ENCODE results near the gene DGKD.
A peak's percentile ranks its signal among the peaks of the same experiment; 100 is the strongest.

DGKD gene

DNA sequence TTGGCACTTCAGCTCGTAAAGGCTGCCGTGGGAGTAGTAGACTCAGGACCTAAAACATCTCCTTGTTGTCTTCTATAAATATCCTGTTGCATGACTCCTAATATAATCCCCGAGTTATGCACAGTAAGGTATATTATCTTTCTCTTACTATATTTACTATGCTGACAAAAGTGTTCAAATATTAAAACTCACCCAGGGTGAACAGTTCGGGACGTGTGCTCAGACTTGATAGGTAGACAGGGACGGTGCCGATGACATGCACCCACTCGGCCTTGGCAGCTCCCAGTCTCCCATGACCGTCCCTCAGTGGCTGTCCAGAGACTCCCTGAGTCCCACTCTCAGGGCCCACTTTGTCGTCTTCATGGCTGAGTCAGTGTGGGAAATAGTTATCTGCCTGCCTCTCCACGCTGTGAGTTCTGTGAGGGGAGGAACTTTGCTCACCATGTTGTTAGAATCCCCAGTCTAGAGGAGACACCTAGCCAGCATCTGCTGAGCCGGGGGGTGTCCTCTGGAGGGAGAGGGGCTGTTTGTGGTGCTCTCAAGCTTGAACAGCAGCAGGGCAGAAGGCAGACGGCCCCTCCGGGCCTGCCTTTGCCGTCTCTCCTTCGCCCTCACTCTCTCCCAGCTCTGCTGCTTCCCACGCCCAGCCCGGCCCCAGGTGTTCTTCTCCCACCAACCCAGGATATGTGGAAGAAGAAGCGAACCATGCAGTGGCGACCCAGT is 75.0 kb downstream of the DGKD start:
- DNase-seq (ENCODE audit: low read depth in 2 of 2): no peak

DNA sequence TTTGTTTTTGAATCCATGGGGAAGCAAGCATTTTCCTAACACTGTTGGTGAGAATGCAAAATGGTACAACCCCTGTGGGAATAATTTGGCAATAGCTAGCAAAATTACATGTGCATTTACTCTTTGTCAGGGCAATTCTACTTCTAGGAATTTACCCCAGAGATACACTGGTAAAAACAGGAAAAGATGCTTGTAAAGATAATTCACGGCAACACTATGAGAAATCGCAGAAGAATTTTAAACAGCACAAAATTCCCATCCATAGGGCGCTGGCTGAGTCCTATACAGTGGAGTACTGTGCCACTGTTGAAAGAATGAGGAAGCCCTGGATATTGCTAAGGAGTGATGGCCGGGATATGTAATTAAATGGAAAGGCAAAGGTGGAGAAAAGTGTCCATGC is 75.8 kb downstream of the DGKD start:
- no peak for DNase-seq (ENCODE audit: low read depth in 2 of 2)

DNA sequence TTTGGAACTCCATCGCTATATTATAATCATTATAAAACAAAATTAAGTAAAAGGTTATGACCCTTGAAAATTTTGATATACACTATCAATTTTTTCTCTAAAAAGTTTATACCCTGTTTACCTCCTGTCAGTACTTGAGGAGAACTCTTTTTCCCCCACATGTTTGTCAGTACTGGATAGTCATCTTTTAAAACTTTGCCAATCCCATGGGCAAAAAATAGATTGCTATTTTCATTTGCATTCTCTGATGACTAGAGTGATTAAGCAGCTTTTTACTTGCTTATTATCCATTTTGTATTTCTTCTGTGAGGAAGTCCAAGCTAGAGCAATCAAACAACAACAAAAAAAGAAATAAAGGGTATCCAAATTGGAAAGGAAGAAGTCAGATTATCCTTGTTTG is 76.4 kb downstream of the DGKD start:
- no peak for DNase-seq (ENCODE audit: low read depth in 2 of 2)

DNA sequence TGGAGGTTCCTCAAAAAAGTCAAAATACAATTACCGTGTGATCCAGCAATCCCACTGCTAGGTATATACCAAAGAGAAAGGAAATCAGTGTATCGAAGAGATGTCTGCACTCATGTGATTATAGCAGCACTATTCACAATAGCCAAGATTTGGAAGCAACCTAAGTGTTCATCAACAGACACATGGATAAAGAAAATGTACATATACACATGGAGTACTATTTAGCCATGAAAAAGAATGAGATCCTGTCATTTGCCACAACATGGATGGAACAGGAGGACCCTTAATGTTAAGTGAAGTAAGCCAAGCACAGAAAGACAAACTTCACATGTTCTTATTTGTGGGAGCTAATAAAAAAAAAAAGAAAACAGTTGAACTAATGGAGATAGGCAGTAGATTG is 78.7 kb downstream of the DGKD start:
- DNase-seq (ENCODE audit: low read depth in 2 of 2): no peak

DNA sequence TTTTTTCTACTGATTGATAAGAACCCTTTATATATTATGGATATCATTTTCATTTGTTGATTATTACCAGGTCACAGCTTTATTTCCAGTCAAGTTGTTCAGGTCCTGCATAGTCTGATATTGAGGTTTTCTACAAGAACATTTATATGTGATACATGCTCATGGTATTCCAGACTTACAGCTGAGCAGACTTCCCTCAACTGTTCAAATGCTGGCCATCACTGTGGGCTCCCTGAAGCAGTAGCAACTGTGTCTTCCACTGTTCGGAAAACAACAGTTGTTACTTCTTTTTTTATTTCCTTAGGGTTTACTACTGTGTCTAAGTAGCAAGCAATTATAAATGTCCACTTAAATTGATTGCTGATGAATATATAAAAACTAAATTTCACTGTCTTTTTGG is 79.5 kb downstream of the DGKD start:
- no peak for DNase-seq (ENCODE audit: low read depth in 2 of 2)

DNA sequence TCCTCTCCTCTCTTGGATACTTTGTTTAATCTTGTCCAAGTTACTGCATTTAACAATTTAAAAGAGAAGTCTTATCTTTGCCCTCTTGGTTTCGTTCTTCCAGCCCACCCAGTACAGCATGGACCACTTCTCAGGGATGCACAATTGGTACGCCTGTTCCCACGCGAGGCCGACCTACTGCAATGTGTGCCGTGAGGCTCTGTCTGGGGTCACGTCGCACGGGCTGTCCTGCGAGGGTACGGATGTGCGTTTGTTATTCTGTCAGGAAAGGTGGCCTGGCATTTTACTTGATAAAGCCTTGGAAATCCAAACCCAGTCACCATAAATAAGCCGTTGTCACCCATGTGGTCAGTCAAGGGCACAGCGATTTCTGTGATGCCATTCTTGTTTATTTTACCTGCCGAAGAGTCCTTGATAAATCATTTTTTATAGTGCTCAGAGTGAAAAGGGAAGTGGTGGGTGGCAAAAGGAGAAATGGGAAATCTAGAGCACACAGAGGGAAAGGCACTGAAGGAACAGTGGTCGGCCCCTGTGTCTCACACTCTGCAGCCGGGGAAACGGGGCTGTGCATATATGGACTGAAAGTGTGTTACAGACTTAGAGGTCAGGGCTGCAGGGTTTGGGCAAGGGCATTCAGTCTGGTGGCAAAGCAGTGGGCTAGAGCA is 80.5 kb downstream of the DGKD start:
- no peak for DNase-seq (ENCODE audit: low read depth in 2 of 2)

DNA sequence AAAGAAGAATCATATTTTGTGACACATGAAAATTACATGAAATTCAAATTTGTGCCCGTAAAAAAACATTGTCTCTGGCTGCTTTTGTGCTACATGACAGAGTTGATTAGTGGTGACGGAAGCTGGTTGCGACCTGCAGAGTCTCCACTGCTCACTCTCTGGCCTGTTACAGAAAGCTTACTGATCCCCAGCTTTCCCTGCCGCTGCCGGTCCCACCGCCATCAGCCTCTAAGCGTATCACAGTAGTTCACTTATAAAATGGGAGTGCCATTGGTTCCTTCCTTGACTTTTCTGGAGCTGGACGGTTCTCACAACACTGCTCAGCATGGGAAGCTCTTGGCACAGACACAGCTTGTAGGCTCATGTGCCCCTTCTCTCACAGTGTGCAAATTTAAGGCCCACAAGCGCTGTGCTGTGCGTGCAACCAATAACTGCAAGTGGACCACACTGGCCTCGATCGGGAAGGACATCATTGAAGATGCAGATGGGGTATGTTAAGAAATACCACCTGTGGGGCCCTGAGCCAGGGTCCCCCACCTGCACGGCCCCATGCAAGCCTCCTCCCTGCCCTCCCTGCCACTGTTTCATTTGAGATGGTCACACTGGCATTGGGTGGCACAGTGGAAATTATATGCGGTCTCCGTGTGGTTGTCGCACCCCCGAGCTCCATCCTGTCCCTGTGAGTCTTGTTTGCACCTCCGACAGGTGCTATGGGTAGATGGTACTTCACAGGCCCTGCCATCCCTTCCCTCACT is 81.3 kb downstream of the DGKD start:
- no peak for DNase-seq (ENCODE audit: low read depth in 2 of 2)

DNA sequence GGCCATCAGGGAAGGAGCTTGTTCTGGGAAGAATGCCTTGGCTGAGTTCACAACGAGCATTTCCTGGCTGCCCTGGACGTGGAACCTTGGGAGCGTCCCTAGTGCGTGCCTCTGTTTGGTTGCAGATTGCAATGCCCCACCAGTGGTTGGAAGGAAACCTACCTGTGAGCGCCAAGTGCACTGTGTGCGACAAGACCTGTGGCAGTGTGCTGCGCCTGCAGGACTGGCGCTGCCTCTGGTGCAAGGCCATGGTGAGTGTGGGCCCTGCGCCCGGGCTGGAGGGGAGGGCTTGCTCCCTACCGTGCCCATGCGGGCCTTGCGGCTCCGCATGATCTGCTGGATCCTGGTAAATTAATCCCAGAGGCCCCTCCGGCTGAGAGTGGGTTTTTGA is 81.9 kb downstream of the DGKD start:
- DNase-seq (ENCODE audit: low read depth in 2 of 2): no peak

DNA sequence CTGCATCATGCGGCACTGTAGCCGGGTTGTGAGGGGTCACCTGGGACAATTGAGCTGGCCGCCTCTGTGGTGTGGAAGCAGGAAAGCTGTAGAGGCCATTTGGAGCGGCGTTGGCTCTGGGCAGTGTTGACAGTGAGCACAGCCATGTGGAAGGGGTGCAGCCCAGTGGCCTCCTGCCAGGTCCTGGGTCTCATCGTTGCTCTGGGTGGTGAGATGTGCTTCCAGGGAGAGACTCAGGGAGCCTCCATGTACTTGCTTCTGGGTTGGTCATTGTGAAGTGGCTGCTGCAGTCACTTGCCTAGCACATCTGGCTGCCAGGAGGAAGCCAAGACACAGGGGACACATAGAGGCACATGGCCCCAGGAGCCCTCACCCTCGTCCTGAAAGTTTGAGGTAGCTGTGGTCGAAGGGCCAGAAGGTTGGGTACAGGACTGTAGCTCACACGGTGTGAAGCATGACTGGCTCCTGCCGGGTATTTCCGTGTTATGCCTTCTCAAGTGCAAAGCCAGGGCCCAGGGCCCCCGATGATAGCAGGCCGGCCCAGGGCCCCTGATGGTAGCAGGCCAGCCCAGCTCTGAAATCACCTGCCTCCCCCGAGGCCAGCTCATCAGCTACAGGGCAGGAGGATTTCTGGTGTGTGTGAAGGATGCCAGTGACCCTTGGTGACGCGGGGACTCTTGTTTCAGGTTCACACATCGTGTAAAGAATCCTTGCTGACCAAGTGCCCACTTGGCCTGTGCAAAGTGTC is 82.6 kb downstream of the DGKD start:
- no peak for DNase-seq (ENCODE audit: low read depth in 2 of 2)

DNA sequence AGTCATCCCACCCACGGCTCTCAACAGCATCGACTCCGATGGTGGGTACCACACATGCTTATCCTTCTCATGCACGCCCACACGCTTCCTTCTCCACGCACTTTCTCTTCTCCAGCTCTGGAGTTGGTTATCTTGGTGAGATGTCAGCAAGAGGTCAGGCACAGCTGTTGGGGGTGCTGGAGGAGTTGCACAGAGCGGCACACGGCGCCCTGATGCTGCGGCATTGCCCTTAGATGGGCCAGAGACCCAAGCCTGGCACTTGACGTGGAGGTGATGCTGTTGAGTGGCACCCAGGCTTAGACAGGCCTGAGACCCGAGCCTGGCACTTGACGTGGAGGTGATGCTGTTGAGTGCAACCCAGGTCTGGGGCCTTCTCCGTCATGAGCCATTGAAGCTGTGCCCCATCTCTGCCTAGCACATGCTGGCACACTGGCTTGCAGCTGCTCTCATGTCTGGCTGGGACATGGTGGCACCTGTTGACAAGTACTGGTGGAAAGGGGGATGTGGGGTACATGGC is 83.2 kb downstream of the DGKD start:
- DNase-seq (ENCODE audit: low read depth in 2 of 2): no peak

DNA sequence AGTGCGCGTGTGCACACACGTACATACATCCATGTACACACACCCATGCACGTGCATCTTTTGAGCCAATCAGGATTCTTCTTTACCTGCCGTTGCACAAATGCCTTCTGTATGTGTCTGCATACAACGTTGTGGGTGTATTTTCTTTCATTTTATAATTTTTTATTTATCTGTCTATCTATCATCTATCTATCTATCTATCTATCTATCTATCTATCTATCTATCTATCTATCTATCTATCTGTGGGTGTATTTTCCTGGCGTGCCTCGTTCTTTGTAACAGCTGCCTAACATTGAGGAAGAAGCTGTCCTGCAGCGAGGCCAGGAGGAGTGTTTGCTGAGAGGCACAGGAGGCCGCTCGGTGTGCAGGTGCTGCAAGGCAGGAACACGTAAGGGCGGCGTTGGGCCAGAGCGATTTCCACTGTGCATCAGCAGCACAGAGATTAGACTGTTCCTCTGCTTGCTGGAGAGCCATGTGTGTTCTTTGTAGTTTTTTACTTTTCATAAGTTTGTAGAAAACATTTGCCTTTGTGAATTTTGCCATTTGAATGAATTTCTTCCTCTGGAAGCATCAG is 84.4 kb downstream of the DGKD start:
- DNase-seq (ENCODE audit: low read depth in 2 of 2): no peak

DNA sequence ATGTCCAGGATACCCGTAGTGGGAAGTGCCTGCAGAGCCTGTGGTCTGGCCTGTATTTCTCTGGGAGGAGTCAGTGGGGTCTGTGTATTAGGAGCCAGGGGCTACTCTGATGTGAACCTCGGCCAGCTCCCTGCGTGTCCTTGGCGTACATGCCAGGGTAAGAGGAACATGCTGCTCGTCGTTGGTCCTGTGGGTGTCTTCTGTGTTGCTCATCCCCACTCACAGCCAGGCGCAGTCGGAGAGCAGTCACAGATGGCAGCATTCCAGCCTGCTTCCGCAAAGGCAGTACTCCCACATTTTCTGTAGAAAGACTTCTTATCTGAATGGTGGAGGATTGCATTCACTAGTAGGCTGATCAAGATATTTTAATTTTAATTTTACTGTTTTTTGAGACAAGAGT is 84.9 kb downstream of the DGKD start:
- DNase-seq (ENCODE audit: low read depth in 2 of 2): no peak

DNA sequence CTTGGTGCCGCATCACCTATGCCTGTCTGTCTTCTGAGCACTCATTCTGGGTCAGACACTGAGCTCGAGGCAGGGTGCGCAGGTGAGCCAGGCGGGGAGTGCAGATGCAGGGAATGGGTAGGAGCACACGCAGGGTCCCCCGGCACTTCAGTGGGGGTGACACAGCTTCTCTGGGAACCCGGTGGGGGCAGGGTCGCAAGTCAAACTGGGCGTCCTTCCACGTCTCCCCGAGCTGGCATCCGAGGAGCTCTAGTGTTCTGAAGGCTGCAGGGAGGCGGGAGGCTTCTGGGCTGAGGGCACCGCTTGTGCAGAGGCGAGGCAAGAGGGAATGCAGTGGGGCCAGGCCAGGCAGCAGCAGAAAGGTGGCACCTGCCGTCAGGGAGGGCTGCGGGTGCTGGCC is 86.0 kb downstream of the DGKD start:
- no peak for DNase-seq (ENCODE audit: low read depth in 2 of 2)

DNA sequence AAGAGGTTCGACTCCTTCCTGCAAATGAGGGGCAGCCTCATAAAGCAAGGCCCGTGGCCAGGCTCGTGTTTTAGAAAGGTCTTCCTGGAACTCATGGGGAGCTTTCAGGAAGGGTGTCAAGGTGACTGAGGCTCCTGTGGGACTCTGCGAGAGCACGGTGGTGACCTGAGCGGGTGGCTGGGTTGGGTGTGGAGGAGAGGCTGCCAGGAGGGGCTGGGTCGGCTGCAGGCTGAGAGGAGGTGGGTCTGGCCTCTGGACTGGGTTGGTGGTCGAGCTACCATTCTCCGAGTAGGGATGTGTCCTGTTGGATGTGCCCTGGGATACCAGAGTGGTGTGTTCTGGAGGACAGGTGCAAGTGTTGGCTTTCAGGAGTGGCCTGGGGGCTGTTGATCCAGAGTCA is 86.4 kb downstream of the DGKD start:
- DNase-seq (ENCODE audit: low read depth in 2 of 2): no peak

DNA sequence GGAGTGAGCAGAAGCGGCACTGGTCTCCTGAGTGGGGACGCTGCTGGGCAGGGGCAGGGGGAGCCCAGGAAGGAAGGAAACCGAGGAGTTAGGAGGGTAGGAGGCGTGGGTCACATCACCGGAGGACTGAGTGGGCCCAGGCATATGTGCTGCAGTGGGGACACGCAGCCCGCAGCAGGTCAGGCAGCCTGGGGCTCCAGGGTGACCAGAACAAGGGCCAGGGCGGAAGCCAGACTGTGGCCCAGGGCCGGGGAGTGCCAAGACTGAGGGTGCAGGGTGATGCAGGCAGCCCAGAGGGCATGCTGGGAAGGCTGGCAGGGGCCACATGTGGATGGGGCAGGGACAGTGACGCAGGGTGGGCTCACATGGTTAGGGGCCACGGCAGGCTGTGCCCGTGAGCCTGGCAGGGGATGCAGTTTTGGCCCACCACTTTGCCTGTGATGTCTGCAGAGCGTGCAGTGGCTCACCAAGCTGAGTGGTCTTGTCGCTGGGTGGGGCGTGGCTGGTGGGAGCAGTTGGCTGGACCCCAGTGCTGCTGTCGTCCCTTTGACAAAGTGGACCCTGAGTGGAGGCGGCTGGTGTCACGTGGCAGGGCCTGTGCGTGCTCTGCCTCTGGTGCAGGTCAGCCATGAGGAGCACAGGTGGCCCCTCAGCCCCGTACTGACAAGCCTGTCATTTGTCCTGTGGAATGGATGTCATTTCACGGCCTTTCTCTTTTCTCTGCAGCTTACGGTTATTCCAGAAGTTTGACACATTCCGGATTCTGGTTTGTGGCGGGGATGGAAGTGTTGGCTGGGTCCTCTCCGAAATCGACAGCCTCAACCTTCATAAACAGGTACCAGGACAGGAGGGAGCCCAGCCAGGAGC is 87.1 kb downstream of the DGKD start:
- DNase-seq (ENCODE audit: low read depth in 2 of 2): no peak

DNA sequence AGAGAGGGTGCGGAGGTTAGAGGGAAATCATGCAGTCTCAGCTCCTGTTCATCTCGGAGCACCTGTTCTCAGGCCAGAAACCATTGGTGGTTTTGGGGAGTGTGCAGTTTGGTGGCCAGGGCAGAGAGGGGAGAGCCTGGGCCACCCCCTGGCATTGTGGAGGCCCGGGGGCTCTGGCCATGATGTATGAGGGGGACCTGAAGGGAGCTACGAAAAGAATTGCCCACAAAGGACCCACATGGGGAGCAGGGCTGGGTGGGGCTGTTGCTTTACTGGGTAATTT is 87.7 kb downstream of the DGKD start:
- DNase-seq (ENCODE audit: low read depth in 2 of 2): no peak

DNA sequence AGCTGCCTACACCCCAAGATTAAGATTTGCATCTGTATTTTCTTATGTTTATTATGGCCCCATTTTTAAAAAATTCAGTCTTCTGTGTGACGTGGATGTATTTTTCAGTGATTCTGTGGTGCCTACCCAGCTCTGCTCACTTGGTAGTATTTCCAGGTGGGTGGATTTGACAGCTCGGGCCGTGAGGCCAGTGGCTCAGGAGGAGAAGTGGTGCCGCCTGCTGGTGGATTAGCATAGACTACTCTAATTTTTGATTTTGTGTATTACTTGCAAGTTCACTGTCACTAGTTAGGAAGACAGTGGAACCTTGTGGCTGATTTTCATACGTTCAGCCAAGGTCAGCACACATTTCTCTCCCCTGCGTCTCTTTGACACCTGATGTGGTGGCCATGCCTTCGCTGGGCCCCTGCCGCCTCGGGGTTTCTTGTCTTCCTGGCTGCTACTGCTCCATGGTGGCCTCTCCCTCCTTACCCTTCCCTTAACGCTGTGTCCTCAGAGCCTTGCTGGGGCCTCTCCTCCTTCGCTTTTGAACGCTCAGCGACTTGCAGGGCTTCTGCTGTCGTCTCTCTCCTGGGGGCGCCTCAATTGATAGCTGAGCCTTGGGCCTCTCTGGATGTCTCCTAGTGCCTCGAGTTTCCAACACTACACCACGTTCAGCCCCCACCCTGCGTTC is 89.4 kb downstream of the DGKD start:
- DNase-seq (ENCODE audit: low read depth in 2 of 2): peak; percentile 57 to 76

DNA sequence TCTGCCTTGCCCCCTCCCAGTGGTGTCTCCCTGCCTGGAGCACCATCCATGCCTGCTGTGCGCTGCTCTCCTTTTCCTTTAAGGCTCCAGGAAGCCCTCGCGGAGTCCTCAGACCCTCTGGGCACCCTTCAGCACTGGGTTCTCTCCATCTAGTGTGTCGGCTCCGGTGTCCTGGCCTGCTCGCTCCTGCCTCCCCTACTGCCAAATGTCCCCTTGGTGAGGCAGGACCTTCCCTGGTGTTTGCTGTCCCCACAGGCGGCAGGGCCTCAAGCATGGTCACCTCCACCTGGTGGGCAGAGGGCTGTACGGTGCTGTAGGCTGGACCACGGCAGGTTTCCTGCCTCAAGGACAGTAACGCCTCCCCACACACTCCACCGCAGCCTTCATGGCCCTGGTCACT is 90.2 kb downstream of the DGKD start:
- DNase-seq (ENCODE audit: low read depth in 2 of 2): no peak

DNA sequence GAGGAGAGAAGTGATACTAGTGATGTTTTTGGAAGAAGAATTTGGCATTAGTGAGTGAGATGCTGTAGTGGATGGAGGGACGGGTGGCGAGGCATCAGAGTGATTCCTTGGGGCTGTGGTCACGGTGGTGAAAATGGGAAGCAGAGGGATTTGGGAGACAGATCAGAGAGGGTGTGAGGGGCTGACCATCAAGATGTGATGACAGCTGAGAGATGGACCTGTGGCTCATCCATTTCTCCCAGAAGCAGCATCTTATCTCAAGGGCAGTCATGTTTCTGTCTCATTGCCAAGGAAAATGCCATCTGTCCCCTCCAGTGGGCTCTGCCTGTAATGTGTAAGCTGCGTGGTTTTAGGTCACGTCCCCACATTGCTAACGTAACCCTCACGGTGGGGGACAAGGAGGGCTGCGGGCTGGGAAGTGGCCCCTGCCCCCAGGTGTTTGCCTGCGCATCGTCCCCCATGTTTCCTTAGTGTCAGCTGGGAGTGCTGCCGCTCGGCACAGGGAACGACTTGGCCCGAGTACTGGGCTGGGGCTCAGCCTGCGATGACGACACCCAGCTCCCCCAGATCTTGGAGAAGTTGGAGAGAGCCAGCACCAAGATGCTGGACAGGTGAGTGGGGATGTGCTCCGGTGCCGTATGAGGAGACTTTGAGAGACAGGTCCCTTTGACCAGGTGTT is 91.0 kb downstream of the DGKD start:
- no peak for DNase-seq (ENCODE audit: low read depth in 2 of 2)

DNA sequence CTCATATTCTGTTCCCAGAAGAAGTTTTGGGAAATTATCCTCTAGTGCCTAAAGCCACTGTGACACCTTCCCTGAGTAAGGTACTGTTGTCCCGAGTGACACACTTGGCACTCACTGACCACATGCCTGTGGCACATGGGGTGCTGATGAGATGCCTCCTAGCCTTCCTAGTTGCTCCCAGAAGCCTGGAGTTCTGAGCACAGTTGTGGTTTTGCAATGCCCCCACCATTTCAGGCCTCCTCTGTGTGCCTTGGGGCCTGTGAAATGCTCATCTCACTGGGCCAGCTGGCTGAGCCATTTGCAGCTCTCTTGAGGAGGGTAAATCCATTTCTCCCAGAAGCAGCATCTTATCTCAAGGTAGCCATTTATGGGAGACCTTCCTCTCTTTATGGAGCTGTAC is 91.8 kb downstream of the DGKD start:
- DNase-seq (ENCODE audit: low read depth in 2 of 2): no peak

Measured in stimulated activated CD4-positive, alpha-beta T cell treated with anti-CD3 and anti-CD28 coated beads, Interleukin-12 subunit alpha, Interleukin-12 subunit beta, amount 100 ng/mL, for 24 hours (primary cell).